ENCODE results near the gene ARAP1.

- TF ChIP-seq YY1 (IDR thresholded peaks at IDR 0.05; ENCODE audit: insufficient read depth, insufficient read length) (no peak), ZNF274 (IDR thresholded peaks at IDR 0.05; ENCODE audit: low read depth, low read length) (no peak), SUZ12 (IDR thresholded peaks at IDR 0.05; ENCODE audit: extremely low read depth, insufficient read depth, insufficient read length) (no peak)
Observed at GRCh38 chr11:72703267-72704008, 48.8 kb downstream of the ARAP1 start.
